Stimulated activated CD8-positive, alpha-beta memory T cell treated with anti-CD3 and anti-CD28 coated beads, Interleukin-15, amount 100 ng/mL, for 1 hour (primary cell): ENCODE data around the gene RRH.

Source experiments
- DNase-seq: peaks from one replicate; pipeline ENCODE4 v3.0.0-alpha.2; 2020; ENCODE audit warnings: low read depth

The RRH gene

GRCh38 chr4:109887071-109887470, 59.3 kb downstream of the RRH start:
- no peak for DNase-seq

DNA sequence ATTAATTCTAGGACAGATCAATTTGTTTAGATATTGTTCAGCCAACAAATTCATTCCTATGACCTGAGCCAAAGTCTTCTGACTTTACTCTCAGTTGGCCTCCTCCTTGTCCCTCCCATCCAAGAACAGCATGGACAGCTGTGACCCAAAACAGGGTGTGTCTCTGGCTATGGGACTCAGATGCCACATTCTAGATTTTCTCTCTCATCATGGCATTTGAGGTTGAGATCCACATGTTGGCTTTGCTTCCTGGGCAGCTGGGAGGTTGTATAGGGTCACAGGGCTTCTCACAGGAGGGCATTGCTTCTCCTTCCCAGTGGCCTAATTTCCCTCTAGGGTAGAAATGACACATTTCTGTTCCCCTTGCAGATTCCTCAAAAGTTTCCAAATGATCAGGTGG, 62.3 kb downstream of the RRH start:
- DNase-seq: no peak
